GM12878 (cell line): Measurements from ENCODE around the gene CCDC27. TPM values are rescaled to one million over a fixed set of nuclear protein-coding genes. Genes with fewer than 3 reads are reported as not detected.

Experiments used
- ATAC-seq: fragments of 200-7000 bp; cut with Tn5 transposase; 3 replicates; pipeline ENCODE4 v1.9.1; 2020; ENCODE audit warnings: mild to moderate bottlenecking, moderate library complexity
- BruUV-seq: library from RNA; stranded (reverse); fragments of 400-500 nt; replicated peaks from 2 replicates; lab custom pipeline; 2021; lab: Mats Ljungman, UMichigan
- CTCF ChIA-PET: fragments of 300-600 bp; sonication (Branson Sonifier 250); formaldehyde crosslinking; extraction: SDS; loops from one replicate; lab custom pipeline; 2021; ENCODE audit warnings: inconsistent platforms; lab: Yijun Ruan, JAX
- POLR2A ChIA-PET: fragments of 350-600 bp; formaldehyde crosslinking; extraction: SDS; loops from one replicate; lab custom pipeline; 2021; ENCODE audit warnings: inconsistent platforms; lab: Charles Lee
- RAD21 ChIA-PET: fragments of 300-600 bp; sonication (Branson Sonifier 250); formaldehyde crosslinking; loops from one replicate; lab custom pipeline; 2023; ENCODE audit warnings: antibody characterized with exemption; ENCODE audit not compliant: unreplicated experiment; lab: Charles Lee
- SMC1A ChIA-PET: fragments of 300-600 bp; sonication (Branson Sonifier 250); formaldehyde crosslinking; loops from one replicate; lab custom pipeline; 2023; ENCODE audit not compliant: unreplicated experiment, uncharacterized antibody; lab: Charles Lee
- DNase-seq: peaks from one replicate; pipeline ENCODE4 v3.0.0-alpha.2; 2011; ENCODE audit warnings: low read depth, low spot score
- FAIRE-seq: peaks from 3 replicates; lab custom pipeline; 2011; peaks lifted over from hg19 to GRCh38; lab: Jason Lieb, UNC
- H2AFZ ChIP-seq: 2 replicates; pipeline ENCODE4 v1.6.0; 2011; ENCODE audit warnings: low read depth, low read length, control low read depth; ENCODE audit not compliant: control insufficient read depth
- H3K27ac ChIP-seq: 2 replicates; pipeline ENCODE4 v1.5.1; 2011; ENCODE audit warnings: control low read depth; ENCODE audit not compliant: control insufficient read depth, insufficient read depth
- H3K27me3 ChIP-seq, 2 experiments: replicated peaks in 1 of 2; 2 replicates each; pipeline versions ENCODE4 v1.6.0 to v1.6.1; 2011; ENCODE audit warnings: low read length in 1 of 2; ENCODE audit not compliant: control insufficient read depth in 2 of 2, insufficient read depth in 2 of 2
- H3K36me3 ChIP-seq, 2 experiments: 2 replicates each; pipeline ENCODE4 v1.5.1; 2011; ENCODE audit warnings: low read length in 1 of 2; ENCODE audit not compliant: control insufficient read depth in 2 of 2, insufficient read depth in 2 of 2
- H3K4me1 ChIP-seq: 2 replicates; pipeline ENCODE4 v1.6.1; 2011; ENCODE audit warnings: mild to moderate bottlenecking, low read length, moderate library complexity, mixed read lengths; ENCODE audit not compliant: control insufficient read depth, insufficient read depth
- H3K4me2 ChIP-seq: 2 replicates; pipeline ENCODE4 v1.6.0; 2011; ENCODE audit warnings: control low read depth; ENCODE audit not compliant: control insufficient read depth, insufficient read depth
- H3K4me3 ChIP-seq: fragments of 200-600 bp; sonication (generic); 2 replicates; pipeline ENCODE4 v1.5.1; 2016
- H3K79me2 ChIP-seq: 2 replicates; pipeline ENCODE4 v1.6.0; 2011; ENCODE audit warnings: low read length; ENCODE audit not compliant: control insufficient read depth, insufficient read depth
- H3K9ac ChIP-seq: 2 replicates; pipeline ENCODE4 v1.8.0; 2011; ENCODE audit warnings: low read length, control low read depth, mixed read lengths; ENCODE audit not compliant: control insufficient read depth, insufficient read depth
- H3K9me3 ChIP-seq: replicated peaks from 3 replicates; pipeline ENCODE4 v1.5.1; 2011; ENCODE audit warnings: mild to moderate bottlenecking, low read length; ENCODE audit not compliant: control insufficient read depth, insufficient read depth
- H4K20me1 ChIP-seq: 2 replicates; pipeline ENCODE4 v1.6.0; 2011; ENCODE audit not compliant: control insufficient read depth, insufficient read depth
- BHLHE40 ChIP-seq, 2 experiments: fragments of 450-650 bp in 1 of 2; IDR thresholded peaks; 2 replicates each; pipeline ENCODE4 v1.6.1; 2011 to 2017; ENCODE audit warnings: low read depth in 2 of 2, borderline replicate concordance in 1 of 2, improper control_type of control experiment in 1 of 2, low read length in 1 of 2, mild to moderate bottlenecking in 1 of 2
- BMI1 ChIP-seq: fragments of 450-650 bp; IDR thresholded peaks from 2 replicates; pipeline ENCODE4 v1.6.1; 2016; ENCODE audit warnings: mild to moderate bottlenecking, moderate library complexity, borderline replicate concordance
- CEBPZ ChIP-seq: fragments of 150-350 bp; IDR thresholded peaks from 2 replicates; pipeline ENCODE4 v1.6.1; 2016; ENCODE audit warnings: low read depth, low read length
- CHD1 ChIP-seq: IDR thresholded peaks from 2 replicates; pipeline ENCODE4 v1.6.1; 2012; ENCODE audit warnings: low read depth, low read length, improper control_type of control experiment
- CTCF ChIP-seq, 3 experiments: IDR thresholded peaks in 2 of 3; conservative IDR thresholded peaks in 1 of 3; 2 replicates each; pipeline ENCODE4 v1.5.1; 2011; ENCODE audit warnings: low read depth in 3 of 3, low read length in 3 of 3, mild to moderate bottlenecking in 3 of 3, control low read depth in 2 of 3, moderate library complexity in 2 of 3, inconsistent platforms in 1 of 3, mixed read lengths in 1 of 3; ENCODE audit not compliant: control insufficient read depth in 2 of 3, insufficient read depth in 1 of 3; ENCODE audit errors: extremely low read depth in 1 of 3
- IKZF1 ChIP-seq: fragments of 450-650 bp; conservative IDR thresholded peaks from 2 replicates; pipeline ENCODE4 v1.6.1; 2017; ENCODE audit warnings: antibody characterized with exemption, mild to moderate bottlenecking
- JUNB ChIP-seq: IDR thresholded peaks from 2 replicates; pipeline ENCODE4 v1.6.1; 2016; ENCODE audit warnings: antibody characterized with exemption, mild to moderate bottlenecking
- MYB ChIP-seq: fragments of 150-350 bp; IDR thresholded peaks from 2 replicates; pipeline ENCODE4 v1.6.1; 2014; ENCODE audit warnings: mild to moderate bottlenecking, low read depth, low read length, borderline replicate concordance
- NFIC ChIP-seq: IDR thresholded peaks from 2 replicates; pipeline ENCODE4 v1.6.1; 2012; ENCODE audit warnings: low read depth, mild to moderate bottlenecking, inconsistent platforms, low read length, moderate library complexity
- NFYA ChIP-seq: IDR thresholded peaks from 2 replicates; pipeline ENCODE4 v1.6.1; 2011; ENCODE audit warnings: low read depth, mild to moderate bottlenecking, low read length, improper control_type of control experiment, borderline replicate concordance
- NFYB ChIP-seq: IDR thresholded peaks from 2 replicates; pipeline ENCODE4 v1.6.1; 2011; ENCODE audit warnings: low read depth, mild to moderate bottlenecking, low read length, improper control_type of control experiment, moderate library complexity; ENCODE audit not compliant: insufficient read depth
- POU2F2 ChIP-seq: IDR thresholded peaks from 3 replicates; pipeline ENCODE4 v1.6.1; 2011; ENCODE audit warnings: low read depth, mild to moderate bottlenecking, low read length, borderline replicate concordance
- SUZ12 ChIP-seq: fragments of 200-600 bp; sonication (generic); IDR thresholded peaks from one replicate; pipeline ENCODE4 v1.6.1; 2018; ENCODE audit warnings: antibody characterized with exemption, mild to moderate bottlenecking; ENCODE audit not compliant: unreplicated experiment
- WGBS: methylation state at CpG from one replicate; pipeline ENCODE4 v1.1.6; 2016; ENCODE audit warnings: low lambda C conversion rate; ENCODE audit not compliant: insufficient replicate concordance, insufficient coverage; ENCODE audit errors: missing lambda C conversion rate; 5-methylcytosine and 5-hydroxymethylcytosine counted together
- in situ Hi-C: fragments of 300-500 bp; cut with MboI; formaldehyde crosslinking; loops from 9 replicates; pipeline ENCODE4 v1.14.3; 2018; ENCODE audit warnings: mixed read lengths
- intact Hi-C: fragments of 100-400 bp; cut with micrococcal nuclease; formaldehyde crosslinking; loops from one replicate; pipeline ENCODE4 v1.14.2; 2022; ENCODE audit not compliant: unreplicated experiment
- polyA plus RNA-seq, 11 experiments: library from polyadenylated mRNA; depleted of rRNA in 4 of 11; unstranded in 6 of 11; stranded (reverse) in 5 of 11; fragments of >200 nt; fragmentation: Nextera tagmentation in 4 of 11; fragmentation: Illumina TruSeq in 1 of 11; extraction: Ambion mirVana in 4 of 11; extraction: Trizol in 1 of 11; gene quantifications; 1 replicate in 1 of 11; 2 replicates in 10 of 11; pipeline versions ENCODE4 v1.2.1 to v1.2.3, GENCODE V29; 2011 to 2016; ENCODE audit warnings: inconsistent platforms in 2 of 11, missing spikeins in 2 of 11, low read depth in 1 of 11
- total RNA-seq, 4 experiments: library from RNA; depleted of rRNA in 3 of 4; stranded (reverse); fragments of >200 nt in 3 of 4; fragmentation: Illumina TruSeq in 1 of 4; extraction: Trizol in 1 of 4; gene quantifications; 2 replicates each; pipeline versions ENCODE4 v1.2.1 to v1.2.3, GENCODE V29; 2013 to 2021
- TF ChIP-seq, protein P1 (sequence below): fragments of 450-650 bp; IDR thresholded peaks from 2 replicates; pipeline ENCODE4 v1.6.1; 2014; ENCODE audit warnings: mild to moderate bottlenecking
- TF ChIP-seq, protein P2 (sequence below): fragments of 150-350 bp; IDR thresholded peaks from 2 replicates; pipeline ENCODE4 v1.6.1; 2014; ENCODE audit warnings: mild to moderate bottlenecking, low read depth, low read length

The CCDC27 gene
- total and polyA plus RNA-seq, 10 of the 15 experiments (the other 5 are each of a cell fraction or from before 2014, with no cell fraction given) = 0.05 TPM; not detected in 9

- 30% methylated on average over 6 of the region's 6 CpGs for WGBS
- DNase-seq (no peak), FAIRE-seq (no peak), ATAC-seq (no peak)
- no TSS peak for BruUV-seq
- H3K4me1 ChIP-seq = peaks cover 11% of the 10 kb centered on the region
- no peak overlapping the region for H2AFZ ChIP-seq
- no peaks in the 10 kb centered on the region for H3K9me3 ChIP-seq
- H3K79me2 ChIP-seq = no peaks in the 10 kb centered on the region
- ChIA-PET SMC1A (no interaction called here), POLR2A (no interaction called here), RAD21 (no interaction called here), CTCF (no interaction called here)
- H3K27ac ChIP-seq = no peak overlapping the region
- H4K20me1 ChIP-seq = no peaks in the 10 kb centered on the region
- intact Hi-C loops = no loop called here
- H3K36me3 ChIP-seq = no peaks in the 10 kb centered on the region
- H3K4me2 ChIP-seq = no peak overlapping the region
- H3K9ac ChIP-seq = no peak overlapping the region
- H3K27me3 ChIP-seq = peaks cover 0 to 3% of the 10 kb centered on the region in 2 experiments; a peak in 2 of 4 replicates
- in situ Hi-C loops = no loop called here
- no peak overlapping the region for H3K4me3 ChIP-seq
- no peak for TF ChIP-seq NFYA
- no peak for TF ChIP-seq BMI1
- no peak for TF ChIP-seq NFIC
- TF ChIP-seq CHD1 = no peak
- no peak for TF ChIP-seq JUNB
- no peak for TF ChIP-seq SUZ12
- TF ChIP-seq POU2F2 = no peak
- no peak for TF ChIP-seq IKZF1
- TF ChIP-seq, protein P1, sequence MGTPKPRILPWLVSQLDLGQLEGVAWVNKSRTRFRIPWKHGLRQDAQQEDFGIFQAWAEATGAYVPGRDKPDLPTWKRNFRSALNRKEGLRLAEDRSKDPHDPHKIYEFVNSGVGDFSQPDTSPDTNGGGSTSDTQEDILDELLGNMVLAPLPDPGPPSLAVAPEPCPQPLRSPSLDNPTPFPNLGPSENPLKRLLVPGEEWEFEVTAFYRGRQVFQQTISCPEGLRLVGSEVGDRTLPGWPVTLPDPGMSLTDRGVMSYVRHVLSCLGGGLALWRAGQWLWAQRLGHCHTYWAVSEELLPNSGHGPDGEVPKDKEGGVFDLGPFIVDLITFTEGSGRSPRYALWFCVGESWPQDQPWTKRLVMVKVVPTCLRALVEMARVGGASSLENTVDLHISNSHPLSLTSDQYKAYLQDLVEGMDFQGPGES = no peak
- TF ChIP-seq CTCF (IDR thresholded peaks at IDR 0.05 in 2 of 3, conservative IDR thresholded peaks at IDR 0.05 in 1 of 3; ENCODE audit: control insufficient read depth in 2 of 3, extremely low read depth in 1 of 3, insufficient read depth in 1 of 3, low read depth in 3 of 3, low read length in 3 of 3) = no peak
- TF ChIP-seq BHLHE40 (IDR thresholded peaks at IDR 0.05; ENCODE audit: borderline replicate concordance in 1 of 2, low read depth in 2 of 2, low read length in 1 of 2) = no peak
- no peak for TF ChIP-seq NFYB
- TF ChIP-seq, protein P2, sequence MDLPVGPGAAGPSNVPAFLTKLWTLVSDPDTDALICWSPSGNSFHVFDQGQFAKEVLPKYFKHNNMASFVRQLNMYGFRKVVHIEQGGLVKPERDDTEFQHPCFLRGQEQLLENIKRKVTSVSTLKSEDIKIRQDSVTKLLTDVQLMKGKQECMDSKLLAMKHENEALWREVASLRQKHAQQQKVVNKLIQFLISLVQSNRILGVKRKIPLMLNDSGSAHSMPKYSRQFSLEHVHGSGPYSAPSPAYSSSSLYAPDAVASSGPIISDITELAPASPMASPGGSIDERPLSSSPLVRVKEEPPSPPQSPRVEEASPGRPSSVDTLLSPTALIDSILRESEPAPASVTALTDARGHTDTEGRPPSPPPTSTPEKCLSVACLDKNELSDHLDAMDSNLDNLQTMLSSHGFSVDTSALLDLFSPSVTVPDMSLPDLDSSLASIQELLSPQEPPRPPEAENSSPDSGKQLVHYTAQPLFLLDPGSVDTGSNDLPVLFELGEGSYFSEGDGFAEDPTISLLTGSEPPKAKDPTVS = no peak
- no peak for TF ChIP-seq MYB
- no peak for TF ChIP-seq CEBPZ
Measured at GRCh38 chr1:3750741-3751140, 1.5 kb upstream of the CCDC27 start.
